ENCODE results near the gene EXD3. TPM values are rescaled to one million over a fixed set of nuclear protein-coding genes. Genes with fewer than 3 reads are reported as not detected.

EXD3 gene
- polyA plus RNA-seq, 1 of the 3 experiments (the other 2 are of a cell fraction) = 11.5 TPM

DNA sequence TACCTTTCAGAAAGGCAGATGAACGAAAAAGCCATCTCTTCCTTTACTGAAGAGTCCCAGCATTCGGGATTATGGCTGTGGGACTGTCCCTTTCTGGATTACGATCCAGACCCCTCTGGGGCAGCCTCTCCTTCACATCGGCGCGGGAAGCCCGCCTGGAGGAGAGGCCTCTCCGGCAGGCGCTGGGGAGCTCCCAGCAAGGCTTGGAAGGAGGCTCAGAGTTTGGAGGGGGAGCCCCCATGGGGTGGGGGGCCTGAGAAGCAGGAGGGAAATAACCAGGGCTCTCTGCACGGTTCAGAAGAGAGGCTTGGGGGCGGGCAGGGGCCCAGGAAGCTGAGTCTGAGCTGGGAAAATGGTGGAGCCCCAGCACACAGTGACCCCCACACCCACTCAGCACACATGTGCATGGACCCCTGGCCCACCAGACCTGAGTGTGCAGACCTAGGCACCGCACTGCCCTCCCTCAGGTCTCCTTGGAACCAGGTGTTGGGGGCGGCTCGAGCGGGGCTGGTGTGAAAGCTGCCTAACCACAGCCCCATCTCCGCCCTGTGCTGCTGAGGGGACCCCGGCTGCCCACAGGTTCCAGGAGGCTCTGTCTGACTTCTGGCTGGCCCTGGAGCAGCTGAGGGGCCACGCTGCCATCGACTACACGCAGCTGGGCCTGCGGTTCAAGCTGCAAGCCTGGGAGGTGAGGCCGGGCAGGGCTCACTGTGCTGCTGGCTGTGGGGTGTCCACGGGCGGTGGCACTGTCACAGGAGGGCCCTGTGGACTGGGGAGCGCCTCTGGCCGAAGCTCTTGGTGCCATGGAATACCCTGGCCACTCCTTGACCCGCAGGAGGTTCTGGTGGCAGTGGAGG lies 4.7 kb upstream of the EXD3 start:
- 95% methylated on average over 13 of the region's 27 CpGs for WGBS (ENCODE audit: low lambda C conversion rate)
- CTCF ChIA-PET = interaction anchor here (0.8 to 7.0 kb wide), 4 partner anchors 14 to 141 kb away, joined by 3 to 25 read pairs (median 3); no protein-coding TSS in a partner anchor
- POLR2A ChIA-PET = no interaction called here

GRCh38 chr9:137426018-137426681 lies 3.2 kb upstream of the EXD3 start:
- peaks cover 9% of the 10 kb centered on the region for H3F3A ChIP-seq (replicated peaks; ENCODE audit: insufficient read depth)
- peak overlapping the region in 1 of 2 experiments; percentile 36; a peak in 1 of 4 replicates for H3K27ac ChIP-seq (ENCODE audit: low read depth in 2 of 2, low read length in 1 of 2)
- POLR2A ChIA-PET = no interaction called here
- WGBS (ENCODE audit: low lambda C conversion rate) = 85% methylated on average over 6 of the region's 18 CpGs
- TF ChIP-seq TAF1 (IDR thresholded peaks at IDR 0.05; ENCODE audit: borderline replicate concordance, low read depth, low read length) (no peak), YY1 (IDR thresholded peaks at IDR 0.05; ENCODE audit: low read depth) (no peak), RAD21 (IDR thresholded peaks at IDR 0.05; ENCODE audit: low read length) (no peak), ELF1 (IDR thresholded peaks at IDR 0.05) (no peak), MXI1 (IDR thresholded peaks at IDR 0.05; ENCODE audit: low read depth, low read length) (no peak), FOXJ3 (CRISPR knock-in tag; IDR thresholded peaks at IDR 0.05) (no peak), RFX5 (IDR thresholded peaks at IDR 0.05; ENCODE audit: low read length) (no peak), GABPA (IDR thresholded peaks at IDR 0.05; ENCODE audit: low read depth) (no peak), RXRA (IDR thresholded peaks at IDR 0.05; ENCODE audit: borderline replicate concordance, low read depth) (no peak), EZH2phosphoT487 (IDR thresholded peaks at IDR 0.05; ENCODE audit: borderline replicate concordance, low read depth) (no peak)
- TF ChIP-seq, protein P1, sequence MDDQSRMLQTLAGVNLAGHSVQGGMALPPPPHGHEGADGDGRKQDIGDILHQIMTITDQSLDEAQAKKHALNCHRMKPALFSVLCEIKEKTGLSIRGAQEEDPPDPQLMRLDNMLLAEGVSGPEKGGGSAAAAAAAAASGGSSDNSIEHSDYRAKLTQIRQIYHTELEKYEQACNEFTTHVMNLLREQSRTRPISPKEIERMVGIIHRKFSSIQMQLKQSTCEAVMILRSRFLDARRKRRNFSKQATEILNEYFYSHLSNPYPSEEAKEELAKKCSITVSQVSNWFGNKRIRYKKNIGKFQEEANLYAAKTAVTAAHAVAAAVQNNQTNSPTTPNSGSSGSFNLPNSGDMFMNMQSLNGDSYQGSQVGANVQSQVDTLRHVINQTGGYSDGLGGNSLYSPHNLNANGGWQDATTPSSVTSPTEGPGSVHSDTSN (IDR thresholded peaks at IDR 0.05) = no peak
- peaks cover 0 to 30% of the 10 kb centered on the region in 2 experiments; a peak in 2 of 4 replicates for H3K4me1 ChIP-seq (ENCODE audit: control insufficient read depth in 1 of 2, insufficient read depth in 2 of 2, low read depth in 1 of 2, low read length in 1 of 2)
- H3K4me2 ChIP-seq = no peak overlapping the region
- no peak overlapping the region for H3K4me3 ChIP-seq (ENCODE audit: low read depth in 2 of 2, low read length in 1 of 2)
- CTCF ChIA-PET = interaction anchor here (1.4 to 4.4 kb wide), 2 partner anchors 124 to 139 kb away, joined by 3 to 25 read pairs; partner anchors contain the start of gene NRARP
- H2AFZ ChIP-seq (ENCODE audit: low read depth) = no peak overlapping the region
- H3K36me3 ChIP-seq (replicated peaks in 1 of 2; ENCODE audit: control insufficient read depth in 1 of 2, insufficient read depth in 2 of 2, low read length in 1 of 2) = no peaks in the 10 kb centered on the region
- H4K20me1 ChIP-seq (ENCODE audit: insufficient read depth) = no peaks in the 10 kb centered on the region
- no peak overlapping the region for H3K9ac ChIP-seq
- DNase-seq = no peak
- peaks cover 13% of the 10 kb centered on the region for H3K79me2 ChIP-seq (ENCODE audit: insufficient read depth)
- H3K27me3 ChIP-seq (ENCODE audit: insufficient read depth) = no peaks in the 10 kb centered on the region
- H3K9me3 ChIP-seq = no peaks in the 10 kb centered on the region
- no peaks in the 10 kb centered on the region for H3K9me2 ChIP-seq

More for the DNA sequence above, 4.7 kb upstream of the EXD3 start:
- Histone ChIP-seq H4K20me1 (ENCODE audit: insufficient read depth) (no peaks in the 10 kb centered on the region), H3K9me3 (no peaks in the 10 kb centered on the region), H2AFZ (ENCODE audit: low read depth) (no peak overlapping the region), H3K9me2 (no peaks in the 10 kb centered on the region), H3K36me3 (replicated peaks in 1 of 2; ENCODE audit: control insufficient read depth in 1 of 2, insufficient read depth in 2 of 2, low read length in 1 of 2) (no peaks in the 10 kb centered on the region), H3F3A (replicated peaks; ENCODE audit: insufficient read depth) (peaks cover 6% of the 10 kb centered on the region), H3K9ac (no peak overlapping the region), H3K27ac (ENCODE audit: low read depth in 2 of 2, low read length in 1 of 2) (no peak overlapping the region), H3K4me1 (ENCODE audit: control insufficient read depth in 1 of 2, insufficient read depth in 2 of 2, low read depth in 1 of 2, low read length in 1 of 2) (peaks cover 0 to 23% of the 10 kb centered on the region in 2 experiments; a peak in 1 of 4 replicates), H3K79me2 (ENCODE audit: insufficient read depth) (no peaks in the 10 kb centered on the region), H3K4me2 (no peak overlapping the region), H3K4me3 (ENCODE audit: low read depth in 2 of 2, low read length in 1 of 2) (no peak overlapping the region), H3K27me3 (ENCODE audit: insufficient read depth) (no peaks in the 10 kb centered on the region)
- no peak for DNase-seq
- no peak for TF ChIP-seq MEF2A (IDR thresholded peaks at IDR 0.05; ENCODE audit: borderline replicate concordance, low read depth)
- no peak for TF ChIP-seq ELF1 (IDR thresholded peaks at IDR 0.05)
- no peak for TF ChIP-seq GABPA (IDR thresholded peaks at IDR 0.05; ENCODE audit: low read depth)
- TF ChIP-seq RAD21 (IDR thresholded peaks at IDR 0.05; ENCODE audit: low read length) = no peak

Data from SK-N-SH (cell line).